HG03432 (cell line): ENCODE results near the gene NR6A1.
"Not testable (repeated sequence)": the region's sequence is repeated elsewhere in the genome, so short reads cannot be mapped to it uniquely, and the experiment has no call there.

Experiments
- ATAC-seq: cut with Tn5 transposase; IDR thresholded peaks from one replicate; pipeline ENCODE4 v1.9.1; 2021; ENCODE audit warnings: mild to moderate bottlenecking, moderate library complexity; ENCODE audit not compliant: unreplicated experiment

Gene NR6A1

GRCh38 chr9:124778575-124779367, 7.7 kb upstream of the NR6A1 start:
- ATAC-seq: no peak

DNA sequence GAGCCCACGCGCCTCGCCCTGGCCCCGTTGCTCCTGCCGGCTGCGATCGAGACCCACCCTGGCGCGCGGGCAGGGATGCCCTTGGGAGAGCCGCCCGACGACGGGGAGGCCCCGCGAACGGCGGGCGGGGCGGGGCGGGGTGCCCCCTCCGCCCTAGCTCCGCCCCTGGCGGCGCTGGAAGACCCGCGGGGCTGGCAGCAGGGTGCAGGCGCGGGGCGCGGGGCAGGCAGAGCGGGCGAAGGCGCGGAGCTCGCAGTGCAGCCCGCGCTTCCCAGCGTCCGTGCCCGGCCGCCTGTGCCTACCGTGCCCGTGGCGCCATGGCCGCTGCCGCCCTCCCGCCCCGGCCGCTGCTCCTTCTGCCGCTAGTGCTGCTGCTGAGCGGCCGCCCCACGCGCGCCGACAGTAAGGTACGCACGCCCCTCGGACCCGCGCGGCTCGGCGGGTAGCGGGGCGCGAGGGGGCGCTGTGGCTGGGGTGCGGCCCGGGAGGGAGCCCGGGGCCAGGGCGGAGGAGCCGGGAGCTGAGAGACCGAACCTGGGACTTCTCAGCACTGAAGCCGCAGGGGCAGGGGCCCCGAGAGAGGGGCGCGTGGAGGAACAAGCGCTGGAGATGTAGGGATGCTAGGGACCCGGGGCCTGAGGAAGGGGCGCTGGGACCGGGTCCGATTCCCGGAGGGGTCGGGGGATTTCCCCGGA, 6.0 kb upstream of the NR6A1 start, which contains the start of gene OLFML2A:
Gene OLFML2A (plus strand): TSS at position 180 of the 695 bp plus-strand sequence. CDS start 138 bp downstream, at position 318.
- ATAC-seq: peak; percentile 33

DNA sequence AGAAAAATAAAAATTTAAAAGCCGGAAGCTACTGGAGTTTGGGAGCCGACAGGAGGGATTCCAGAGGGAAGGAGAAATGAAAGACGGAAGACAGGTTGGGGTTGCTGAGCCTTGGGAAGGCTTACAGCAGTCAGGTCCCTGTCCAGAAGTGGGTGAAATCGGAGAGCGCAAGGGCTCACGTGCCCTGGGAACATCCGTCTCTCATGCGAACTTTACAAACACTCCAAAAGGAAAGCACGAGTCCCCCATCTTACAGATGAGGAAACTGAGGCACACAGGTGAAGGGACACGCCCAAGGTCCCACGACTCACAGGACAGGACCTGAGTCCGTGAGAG, 5.5 kb upstream of the NR6A1 start:
- ATAC-seq: no peak

GRCh38 chr9:124774129-124774978, 3.2 kb upstream of the NR6A1 start:
- no peak for ATAC-seq

GRCh38 chr9:124773473-124774128, 2.5 kb upstream of the NR6A1 start:
- no peak for ATAC-seq

GRCh38 chr9:124772877-124773276, 1.8 kb upstream of the NR6A1 start:
- ATAC-seq: not testable (repeated sequence)

DNA sequence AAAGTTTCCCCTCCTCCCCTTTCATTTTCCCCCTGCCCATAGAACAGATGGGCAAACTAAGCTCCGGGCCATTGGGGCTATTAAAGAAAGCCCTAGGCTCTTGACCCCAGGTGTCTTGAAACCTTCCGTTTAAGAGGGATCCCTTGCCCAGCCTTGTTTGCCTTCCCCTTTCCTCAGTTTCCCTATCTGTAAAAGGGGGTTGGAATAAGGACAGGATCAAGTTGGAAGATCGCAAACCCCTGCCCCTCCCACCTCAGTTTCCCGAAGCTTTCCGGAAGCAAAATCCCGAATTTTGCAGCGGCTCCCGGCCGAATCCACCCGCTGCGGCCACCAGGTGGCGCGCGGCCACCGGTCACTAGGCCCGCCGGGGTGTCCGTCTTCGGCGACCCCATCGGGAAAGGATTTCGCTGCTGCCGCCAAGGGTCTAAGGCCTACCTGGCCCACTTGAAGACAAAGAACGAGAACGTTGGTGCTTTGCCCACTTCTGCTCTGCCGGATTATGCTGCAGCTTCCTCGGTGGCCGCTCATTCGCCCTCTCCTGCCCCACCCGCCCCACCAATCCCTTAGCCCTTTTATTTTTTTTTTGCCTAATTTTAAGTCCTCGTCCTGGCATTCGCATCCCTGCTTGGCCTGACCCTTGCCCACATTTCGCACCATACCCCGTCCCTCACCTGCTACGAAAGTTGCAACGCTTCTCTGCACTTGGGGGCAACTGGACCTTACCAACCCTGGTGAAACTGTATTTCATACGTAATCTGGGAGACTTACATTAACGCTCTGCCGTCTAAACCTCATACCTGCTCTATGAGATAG, 962 bp upstream of the NR6A1 start:
- ATAC-seq: no peak

DNA sequence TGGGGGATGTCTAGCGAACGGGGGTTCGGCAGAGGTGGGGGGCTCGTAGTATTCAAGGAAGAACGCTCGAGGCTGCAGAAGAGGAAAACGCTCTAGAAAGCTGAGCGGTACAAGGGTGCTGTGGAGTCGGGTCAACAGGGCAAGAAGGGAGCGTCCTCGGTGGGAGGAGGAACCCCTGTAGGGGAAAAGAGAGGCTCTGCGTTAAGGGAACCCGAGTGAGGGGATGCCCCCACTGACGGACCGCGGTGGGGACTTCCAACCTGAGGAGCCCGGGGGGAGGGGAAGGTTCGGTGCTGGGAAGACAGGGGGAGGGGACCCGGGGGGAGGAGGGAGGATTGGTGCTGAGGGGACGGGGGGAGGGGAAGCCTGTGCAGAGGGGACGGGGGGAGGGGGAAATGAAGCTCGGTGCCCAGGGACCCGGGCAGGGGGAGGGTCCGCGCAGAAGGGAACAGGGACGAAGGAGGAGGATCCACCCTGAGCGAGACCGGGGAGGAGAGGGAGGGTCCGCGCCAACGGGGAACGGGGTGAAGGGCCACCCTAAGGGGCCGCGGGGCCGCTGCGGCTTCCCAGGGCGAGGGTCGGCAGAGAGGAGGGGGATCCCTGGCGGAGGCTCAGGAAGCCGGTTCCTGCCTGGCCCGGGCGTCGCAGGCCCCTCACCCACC, 621 bp downstream of the NR6A1 start:
- peak; percentile 1 for ATAC-seq

DNA sequence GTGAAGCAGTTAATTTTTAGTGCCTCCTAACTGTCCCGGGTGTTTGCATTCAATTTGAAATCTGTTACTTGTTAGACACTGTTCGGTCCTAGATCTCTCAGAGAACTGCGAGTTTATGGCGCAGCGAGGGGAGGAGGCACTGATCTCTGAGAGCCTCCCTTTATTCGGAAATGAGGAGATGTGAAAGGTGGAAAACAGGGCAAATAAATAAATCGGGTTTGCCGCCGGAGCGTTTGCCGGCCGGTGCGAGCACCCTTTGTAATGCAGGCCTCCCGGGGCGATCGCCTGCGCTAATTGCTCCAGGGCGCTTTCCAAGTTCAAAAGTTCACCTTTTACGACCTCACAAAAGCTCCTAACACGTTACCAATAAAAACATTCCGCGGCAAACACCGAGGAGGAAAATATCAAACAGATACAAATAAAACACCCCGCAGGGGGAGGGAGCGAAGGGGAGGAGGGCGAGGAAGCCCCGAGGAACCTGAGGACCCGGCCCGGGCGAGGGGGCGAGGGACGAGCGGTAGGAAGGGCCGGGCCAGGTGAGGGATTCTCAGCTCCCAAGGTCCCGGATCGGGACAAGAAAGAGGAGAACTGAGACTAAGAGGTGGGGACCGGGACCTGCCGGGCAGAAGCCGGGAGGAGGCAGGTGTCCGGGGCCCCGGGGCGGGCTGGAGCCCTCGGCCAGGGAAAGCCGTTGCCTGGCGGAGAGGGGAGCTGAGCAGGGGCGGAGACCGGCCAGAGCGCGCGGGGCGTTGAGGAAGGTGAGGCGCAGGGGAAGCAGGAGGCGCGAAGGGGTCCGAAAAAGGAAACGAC, 1.4 kb downstream of the NR6A1 start:
- no peak for ATAC-seq

- no peak for ATAC-seq
These were observed 2.2 kb downstream of the NR6A1 start for GRCh38 chr9:124768750-124769548.

DNA sequence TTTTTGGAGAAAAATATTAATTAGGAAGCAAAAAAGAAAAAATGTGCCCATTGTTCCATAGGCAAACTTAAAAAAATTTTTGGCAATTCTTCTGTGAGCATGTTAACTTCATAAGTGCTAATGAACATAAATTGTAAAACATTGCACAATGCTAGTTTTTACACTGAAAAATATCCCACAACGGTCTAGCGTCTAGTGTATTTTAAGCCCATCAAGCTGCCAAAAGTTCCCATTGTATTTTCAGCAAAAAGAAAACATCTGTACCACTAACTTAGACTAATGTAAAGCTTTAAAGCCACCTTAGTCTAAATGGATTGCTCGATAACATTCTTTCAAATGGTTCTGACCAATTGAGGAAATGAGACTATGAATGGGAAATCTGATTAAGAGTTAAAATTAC, 2.8 kb downstream of the NR6A1 start:
- no peak for ATAC-seq

GRCh38 chr9:124767821-124768220, 3.3 kb downstream of the NR6A1 start:
- ATAC-seq: no peak

DNA sequence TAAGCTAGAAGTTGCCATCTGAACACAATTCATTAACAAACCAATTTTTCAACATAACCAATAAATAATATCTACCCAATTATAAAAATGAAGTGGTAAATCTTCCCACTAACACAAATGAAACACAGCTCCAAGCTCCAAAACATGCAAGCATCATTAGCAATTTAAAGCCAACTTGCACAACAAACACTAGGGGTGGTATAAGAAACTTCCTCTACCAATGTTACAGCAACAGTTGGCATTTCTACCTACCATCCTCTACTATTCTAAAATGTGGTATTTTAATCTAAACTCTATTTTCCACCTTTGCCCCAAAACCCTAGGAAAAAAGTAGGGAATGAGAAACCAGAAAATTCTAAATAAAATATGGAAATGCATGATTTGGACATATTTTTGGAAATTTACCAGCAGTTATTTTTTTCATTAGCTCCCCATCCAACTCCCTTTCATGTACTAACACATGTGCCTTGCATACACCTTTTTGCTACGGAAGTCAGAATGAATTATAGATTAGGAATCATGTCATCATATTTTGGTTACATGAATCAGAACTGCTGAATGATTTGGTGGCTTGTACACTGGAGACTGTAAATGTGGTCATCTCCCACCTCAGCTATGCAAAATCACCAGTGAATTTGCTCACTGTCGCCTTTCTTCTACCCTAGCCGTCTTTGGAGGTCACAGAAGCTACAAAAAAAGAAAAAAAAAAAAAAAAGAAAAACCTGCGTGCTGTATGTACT, 4.1 kb downstream of the NR6A1 start:
- ATAC-seq: no peak

- ATAC-seq: no peak
These were observed 4.8 kb downstream of the NR6A1 start for GRCh38 chr9:124766326-124766725.

DNA sequence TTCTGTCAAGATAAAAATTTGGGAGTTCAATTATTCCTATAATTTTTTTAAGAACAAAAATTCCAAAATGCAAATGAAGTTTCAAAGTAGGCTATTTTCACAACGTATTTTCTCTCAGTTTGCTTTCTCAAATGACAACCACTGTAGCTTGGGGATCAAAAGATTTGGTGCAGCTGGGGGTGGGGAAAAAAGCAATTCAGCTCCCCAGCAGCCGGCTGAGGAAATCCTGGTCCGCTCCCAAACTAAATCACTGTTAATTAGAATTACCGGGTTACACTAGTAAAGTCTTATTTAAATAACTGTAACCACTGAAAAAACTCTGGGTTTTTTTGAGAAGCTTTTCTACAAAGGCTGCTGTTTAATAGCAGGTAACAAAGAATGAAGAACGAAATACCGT, 5.7 kb downstream of the NR6A1 start:
- ATAC-seq: no peak

DNA sequence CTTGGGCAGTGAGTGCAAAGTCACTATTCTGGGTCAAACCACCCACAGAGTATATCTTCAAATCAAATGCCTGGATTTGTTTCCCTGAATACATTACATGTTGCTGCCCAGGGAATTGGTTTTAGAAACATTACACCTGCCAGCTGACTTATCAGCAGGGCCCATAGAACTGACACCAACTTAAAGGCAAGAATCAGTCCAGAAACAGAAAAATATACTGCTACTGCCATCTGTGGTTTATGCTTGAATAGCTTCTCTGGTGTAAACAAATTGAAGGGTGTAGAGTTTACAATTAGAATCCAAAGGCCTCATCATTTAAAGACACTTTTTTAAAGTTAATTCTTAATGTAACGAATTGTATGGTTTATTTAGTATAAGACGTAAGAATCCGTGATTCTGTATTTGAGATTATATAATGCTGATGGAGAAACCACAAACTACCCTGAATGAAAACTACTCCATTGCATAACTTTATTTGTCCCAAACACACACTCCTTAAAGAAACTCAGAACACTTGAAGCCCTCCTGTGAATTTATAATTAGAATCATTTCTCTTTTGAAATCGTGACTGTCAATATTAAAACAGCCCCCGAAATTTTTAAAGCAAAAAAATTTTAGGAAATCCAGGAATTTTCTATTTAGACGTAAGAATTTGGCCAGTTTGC, 6.2 kb downstream of the NR6A1 start:
- ATAC-seq: no peak

DNA sequence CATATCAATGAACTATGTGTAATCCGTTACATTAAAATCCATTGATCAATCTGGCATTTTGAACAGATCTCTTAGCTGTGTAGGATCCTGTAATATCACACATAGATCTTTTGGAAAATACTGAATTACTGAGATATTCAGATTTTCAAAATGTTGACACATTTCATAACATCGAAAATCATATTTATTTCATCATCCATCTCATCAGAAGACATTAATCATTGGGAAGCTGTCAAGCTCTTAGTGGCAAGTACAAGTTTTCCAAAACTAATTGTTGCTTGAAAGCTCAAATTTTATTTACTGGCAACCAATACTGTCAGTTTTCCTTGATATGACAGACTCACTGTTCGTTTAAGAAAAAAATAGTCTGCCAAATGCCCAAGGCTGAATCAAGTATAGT, 8.5 kb downstream of the NR6A1 start:
- ATAC-seq: no peak
